Small intestine (tissue), 7 donors: ENCODE results near the gene UBXN11. TPM values are rescaled to one million over a fixed set of nuclear protein-coding genes. Genes with fewer than 3 reads are reported as not detected.
"Not testable (repeated sequence)": the region's sequence is repeated elsewhere in the genome, so short reads cannot be mapped to it uniquely, and the experiment has no call there.

Experiments
- DNase-seq, 2 donors: peaks; one replicate each; pipeline versions ENCODE4 v3.0.0 to v3.0.0-alpha.2; 2013
- FAIRE-seq: peaks from 2 replicates; lab custom pipeline; 2012; peaks lifted over from hg19 to GRCh38; lab: Jason Lieb, UNC
- H3K27ac ChIP-seq, 3 donors: one replicate each; pipeline ENCODE4 v1.5.1; 2013; ENCODE audit warnings: low read length in 2 of 3, mild to moderate bottlenecking in 2 of 3, control low read depth in 1 of 3, inconsistent platforms in 1 of 3, low read depth in 1 of 3, moderate library complexity in 1 of 3
- H3K27me3 ChIP-seq, 3 donors: one replicate each; pipeline ENCODE4 v1.6.1; 2013; ENCODE audit warnings: low read length in 3 of 3, inconsistent platforms in 1 of 3; ENCODE audit not compliant: control insufficient read depth in 3 of 3, insufficient read depth in 3 of 3
- H3K36me3 ChIP-seq, 3 donors: one replicate each; pipeline ENCODE4 v1.6.1; 2013; ENCODE audit warnings: low read length in 3 of 3, inconsistent platforms in 1 of 3, low read depth in 1 of 3, mild to moderate bottlenecking in 1 of 3, moderate library complexity in 1 of 3; ENCODE audit not compliant: control insufficient read depth in 3 of 3, insufficient read depth in 2 of 3
- H3K4me1 ChIP-seq, 3 donors: one replicate each; pipeline ENCODE4 v1.6.1; 2013; ENCODE audit warnings: low read length in 2 of 3, inconsistent platforms in 1 of 3, low read depth in 1 of 3, mild to moderate bottlenecking in 1 of 3, moderate library complexity in 1 of 3; ENCODE audit not compliant: control insufficient read depth in 3 of 3, insufficient read depth in 2 of 3
- H3K4me3 ChIP-seq, 3 donors: one replicate each; pipeline ENCODE4 v1.5.1; 2013; ENCODE audit warnings: low read length in 3 of 3, control low read depth in 1 of 3, inconsistent platforms in 1 of 3, low read depth in 1 of 3, mild to moderate bottlenecking in 1 of 3, moderate library complexity in 1 of 3
- H3K9me3 ChIP-seq, 2 donors: one replicate each; pipeline ENCODE4 v1.6.1; 2013; ENCODE audit warnings: low read depth in 1 of 2, low read length in 1 of 2; ENCODE audit not compliant: control insufficient read depth in 2 of 2, insufficient read depth in 1 of 2
- WGBS, 3 donors: extraction: QIAGEN DNeasy Blood & Tissue Kit; methylation state at CpG; one replicate each; pipeline ENCODE4 v1.1.7; 2013; 5-methylcytosine and 5-hydroxymethylcytosine counted together
- polyA plus RNA-seq, 4 donors: library from polyadenylated mRNA; stranded (reverse) in 3 of 4; unstranded in 1 of 4; fragments of 200-250 nt in 3 of 4; fragments of 120-200 nt in 1 of 4; gene quantifications; one replicate each; pipeline versions ENCODE4 v1.2.1 to v1.2.3, GENCODE V29; 2013
- donor health status: healthy with polysubstance abuse.
- donor health status: control.
- donor health status: control.
- donor health status: Bipolar disorder and iron deficiency.
- donor health status: healthy.

UBXN11 gene
- polyA plus RNA-seq, 4 donors: 1.1 to 35.5 (median 11.4) TPM

DNA sequence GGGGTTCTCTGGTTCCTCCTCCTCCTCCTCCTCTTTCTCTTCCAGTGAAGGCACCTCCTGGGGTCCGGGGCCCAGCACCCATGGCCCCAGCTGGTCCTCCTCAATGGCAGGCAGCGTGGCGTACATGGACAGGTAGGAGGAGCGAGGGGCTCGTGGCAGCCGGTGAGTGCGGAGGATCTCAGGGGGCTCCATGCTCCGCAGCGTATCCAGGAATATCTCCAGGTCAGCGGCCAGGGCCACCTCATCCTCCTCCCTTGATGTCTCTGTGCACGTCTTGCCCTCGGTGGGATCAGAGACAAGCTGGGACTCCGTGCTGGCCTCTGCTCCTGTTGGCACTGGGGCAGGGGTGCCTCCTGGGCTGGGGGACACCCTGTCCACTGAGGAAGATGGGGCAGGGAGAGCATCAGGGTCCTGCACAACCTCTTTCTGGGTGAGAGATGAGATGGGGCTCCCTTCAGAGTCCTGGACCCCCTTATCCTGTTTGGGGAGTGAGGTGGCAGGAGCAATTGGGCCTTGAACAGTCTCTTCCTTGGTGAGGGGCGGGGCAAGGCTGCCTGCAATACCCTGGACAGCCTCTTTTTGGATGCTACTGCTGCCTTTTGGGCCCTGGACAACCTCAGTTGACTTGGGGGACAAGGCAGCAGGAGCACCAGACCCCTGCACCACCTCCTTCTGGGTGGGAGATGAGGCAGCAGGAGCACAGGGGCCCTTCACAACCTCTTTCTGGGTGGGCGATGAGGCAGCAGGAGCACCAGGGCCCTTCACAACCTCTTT lies 37.9 kb upstream of the UBXN11 start:
- H3K36me3 ChIP-seq: peaks cover 0 to 31% (median 9%) of the 10 kb centered on the region in 3 donors
- H3K4me1 ChIP-seq: no peaks in the 10 kb centered on the region
- no peaks in the 10 kb centered on the region for H3K9me3 ChIP-seq
- DNase-seq (no peak), FAIRE-seq (no peak)
- H3K27ac ChIP-seq: no peak overlapping the region
- no peak overlapping the region for H3K4me3 ChIP-seq
- WGBS, 3 donors: 89 to 93% (median 90%) methylated on average over 14 to 15 of the region's 15 CpGs
- H3K27me3 ChIP-seq: no peaks in the 10 kb centered on the region

GRCh38 chr1:26340047-26340481 lies 33.6 kb upstream of the UBXN11 start:
- WGBS, 3 donors: 67 to 78% (median 73%) methylated on average over 4 of the region's 4 CpGs
- no peak for DNase-seq
- H3K27ac ChIP-seq: no peak overlapping the region
- no peaks in the 10 kb centered on the region for H3K27me3 ChIP-seq
- no peak overlapping the region for H3K4me3 ChIP-seq
- H3K9me3 ChIP-seq: peaks cover 0 to 3% of the 10 kb centered on the region in 2 donors
- FAIRE-seq: no peak
- H3K36me3 ChIP-seq: peaks cover 0 to 25% (median 3%) of the 10 kb centered on the region in 3 donors
- H3K4me1 ChIP-seq: peaks cover 0 to 7% (median 3%) of the 10 kb centered on the region in 3 donors

- no peak overlapping the region for H3K4me3 ChIP-seq
- WGBS, 3 donors: 78 to 100% (median 88%) methylated on average over 1 of the region's 1 CpG
- DNase-seq (no peak), FAIRE-seq (no peak)
- H3K4me1 ChIP-seq: peaks cover 0 to 7% (median 3%) of the 10 kb centered on the region in 3 donors
- H3K27ac ChIP-seq: no peak overlapping the region
- H3K27me3 ChIP-seq: peaks cover 0 to 5% (median 0%) of the 10 kb centered on the region in 3 donors
- H3K9me3 ChIP-seq: peaks cover 0 to 3% of the 10 kb centered on the region in 2 donors
- H3K36me3 ChIP-seq: peaks cover 0 to 18% (median 3%) of the 10 kb centered on the region in 3 donors
These were observed 32.2 kb upstream of the UBXN11 start for GRCh38 chr1:26338670-26339069.

DNA sequence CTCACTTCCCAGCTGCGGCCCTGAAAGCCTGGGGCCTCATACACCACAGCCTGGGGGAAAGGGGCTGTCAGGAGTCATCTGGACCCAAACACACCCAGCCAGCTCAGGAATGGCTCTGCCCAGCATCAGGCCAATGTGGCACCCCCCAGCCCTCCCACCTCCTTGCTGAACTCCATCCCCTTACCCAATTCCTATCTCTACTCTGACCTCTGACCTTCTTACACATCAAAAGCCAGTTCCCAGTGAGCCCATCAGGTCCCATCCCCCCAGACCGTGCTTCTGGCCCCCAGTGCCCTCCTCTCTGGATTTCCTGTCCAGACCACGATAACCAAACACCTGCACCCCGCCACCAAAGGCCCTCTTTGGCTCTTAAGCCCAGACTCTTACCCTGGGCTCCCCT lies 31.2 kb upstream of the UBXN11 start:
- WGBS, 3 donors: 66 to 82% (median 77%) methylated on average over 4 of the region's 4 CpGs
- no peak overlapping the region for H3K27ac ChIP-seq
- peaks cover 0 to 3% of the 10 kb centered on the region in 2 donors for H3K9me3 ChIP-seq
- peaks cover 0 to 7% (median 3%) of the 10 kb centered on the region in 3 donors for H3K4me1 ChIP-seq
- H3K4me3 ChIP-seq: no peak overlapping the region
- H3K36me3 ChIP-seq: peaks cover 0 to 16% (median 3%) of the 10 kb centered on the region in 3 donors
- DNase-seq: no peak
- peaks cover 0 to 5% (median 0%) of the 10 kb centered on the region in 3 donors for H3K27me3 ChIP-seq
- no peak for FAIRE-seq

DNA sequence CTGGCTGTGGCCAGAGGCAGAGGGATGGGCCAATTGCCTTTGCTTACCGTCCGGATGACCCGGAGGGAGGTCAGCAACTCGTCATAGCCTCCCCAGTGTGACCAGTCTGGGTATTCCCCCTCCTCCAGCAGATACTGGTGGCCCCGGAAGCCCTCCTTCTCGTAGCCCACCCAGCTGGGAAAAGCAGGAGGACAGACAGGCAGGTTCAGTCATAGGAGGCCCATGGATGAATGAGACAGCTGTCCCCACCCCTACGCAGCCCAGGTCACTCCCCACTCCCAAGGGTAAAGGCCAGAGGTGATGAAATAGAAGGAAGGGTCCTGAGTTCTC lies 30.7 kb upstream of the UBXN11 start:
- Histone ChIP-seq H3K36me3 (peaks cover 0 to 16% (median 3%) of the 10 kb centered on the region in 3 donors), H3K27ac (peak overlapping the region in 2 of 3 donors; percentile 36 to 74)

GRCh38 chr1:26336477-26337205 lies 30.2 kb upstream of the UBXN11 start:
- FAIRE-seq (no peak), DNase-seq (peak; percentile 92 to 95)
- Histone ChIP-seq H3K9me3 (peaks cover 0 to 3% of the 10 kb centered on the region in 2 donors), H3K27me3 (peaks cover 0 to 5% (median 0%) of the 10 kb centered on the region in 3 donors), H3K27ac (peak overlapping the region; percentile 36 to 74 (median 46)), H3K36me3 (peaks cover 0 to 14% (median 3%) of the 10 kb centered on the region in 3 donors), H3K4me1 (peaks cover 0 to 7% (median 3%) of the 10 kb centered on the region in 3 donors), H3K4me3 (peak overlapping the region; percentile 28 to 72 (median 42))
- WGBS, 3 donors: 10 to 17% (median 11%) methylated on average over 37 to 52 of the region's 52 CpGs

More for the DNA sequence above, 30.7 kb upstream of the UBXN11 start:
- peaks cover 0 to 3% of the 10 kb centered on the region in 2 donors for H3K9me3 ChIP-seq
- H3K4me3 ChIP-seq: no peak overlapping the region
- DNase-seq (no peak), FAIRE-seq (no peak)
- WGBS, 3 donors: 82 to 83% (median 83%) methylated on average over 7 of the region's 7 CpGs
- H3K27me3 ChIP-seq: peaks cover 0 to 5% (median 0%) of the 10 kb centered on the region in 3 donors
- H3K4me1 ChIP-seq: peaks cover 0 to 7% (median 3%) of the 10 kb centered on the region in 3 donors

- H3K9me3 ChIP-seq: peaks cover 0 to 3% of the 10 kb centered on the region in 2 donors
- DNase-seq (no peak), FAIRE-seq (no peak)
- 2 to 4% (median 3%) methylated on average over 36 to 41 of the region's 41 CpGs for WGBS, 3 donors
- H3K27ac ChIP-seq: peak overlapping the region in 1 of 3 donors; percentile 51
- peaks cover 0 to 5% (median 2%) of the 10 kb centered on the region in 3 donors for H3K27me3 ChIP-seq
- H3K4me3 ChIP-seq: peak overlapping the region; percentile 28 to 72 (median 42)
- peaks cover 0 to 20% (median 7%) of the 10 kb centered on the region in 3 donors for H3K36me3 ChIP-seq
- peaks cover 0 to 7% (median 3%) of the 10 kb centered on the region in 3 donors for H3K4me1 ChIP-seq
These were observed 29.5 kb upstream of the UBXN11 start for GRCh38 chr1:26335774-26336476.

DNA sequence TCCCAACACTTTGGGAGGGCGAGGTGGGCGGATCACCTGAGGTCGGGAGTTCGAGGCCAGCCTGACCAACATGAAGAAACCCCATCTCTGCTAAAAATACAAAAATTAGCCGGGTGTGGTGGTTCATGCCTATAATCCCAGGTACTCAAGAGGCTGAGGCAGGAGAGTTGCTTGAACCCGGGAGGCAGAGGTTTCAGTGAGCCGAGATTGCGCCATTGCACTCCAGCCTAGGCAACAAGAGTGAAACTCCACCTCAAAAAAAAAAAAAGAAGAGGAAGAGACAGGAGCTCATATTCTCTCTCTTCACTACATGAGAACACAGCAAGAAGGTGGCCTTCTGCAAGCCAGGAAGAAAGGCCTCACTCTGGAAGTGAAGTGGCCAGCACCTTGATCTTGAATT lies 26.9 kb upstream of the UBXN11 start:
- H3K4me3 ChIP-seq, FAIRE-seq, H3K9me3 ChIP-seq, H3K27me3 ChIP-seq, H3K27ac ChIP-seq, H3K4me1 ChIP-seq, DNase-seq: not testable (repeated sequence)
- WGBS, 3 donors: 85 to 92% (median 87%) methylated on average over 8 of the region's 8 CpGs
- H3K36me3 ChIP-seq: peaks cover 0 to 22% (median 7%) of the 10 kb centered on the region in 3 donors
